Endothelial cell of umbilical vein (primary cell): ENCODE measurements around the gene FAM234B. TPM values are rescaled to one million over a fixed set of nuclear protein-coding genes. Genes with fewer than 3 reads are reported as not detected.

ENCODE experiments used
- BruUV-seq: library from RNA; stranded (reverse); fragments of 400-500 nt; replicated peaks from 2 replicates; lab custom pipeline; 2021; lab: Mats Ljungman, UMichigan
- CTCF ChIA-PET: fragments of 300-600, 350-600 bp; sonication (Branson Sonifier 250); formaldehyde crosslinking; loops from one replicate; lab custom pipeline; 2021; ENCODE audit warnings: antibody characterized with exemption, inconsistent platforms; lab: Charles Lee
- POLR2A ChIA-PET: fragments of 300-600, 350-600 bp; sonication (Branson Sonifier 250); formaldehyde crosslinking; loops from one replicate; lab custom pipeline; 2021; ENCODE audit warnings: antibody characterized with exemption, inconsistent platforms; lab: Charles Lee
- DNase-seq: peaks from one replicate; pipeline ENCODE4 v3.0.0-alpha.2; 2011; ENCODE audit warnings: low read depth, low spot score
- FAIRE-seq: peaks from 2 replicates; lab custom pipeline; 2011; peaks lifted over from hg19 to GRCh38; lab: Jason Lieb, UNC
- H2AFZ ChIP-seq: 2 replicates; pipeline ENCODE4 v1.6.0; 2012; ENCODE audit warnings: low read depth, low read length, control low read depth, inconsistent platforms
- H3K27ac ChIP-seq: 2 replicates; pipeline ENCODE4 v1.5.1; 2011; ENCODE audit warnings: low read depth, mild to moderate bottlenecking, control low read depth, low read length, moderate library complexity; ENCODE audit not compliant: insufficient read depth
- H3K27me3 ChIP-seq, 2 experiments: 2 replicates each; pipeline versions ENCODE4 v1.6.0 to v1.6.1; 2011; ENCODE audit warnings: low read length in 2 of 2, mixed read lengths in 1 of 2; ENCODE audit not compliant: control insufficient read depth in 2 of 2, insufficient read depth in 2 of 2
- H3K36me3 ChIP-seq, 2 experiments: 2 replicates in 1 of 2; 3 replicates in 1 of 2; pipeline ENCODE4 v1.5.1; 2011; ENCODE audit warnings: low read length in 2 of 2, mild to moderate bottlenecking in 1 of 2, moderate library complexity in 1 of 2; ENCODE audit not compliant: control insufficient read depth in 2 of 2, insufficient read depth in 2 of 2; ENCODE audit errors: extremely low read depth in 1 of 2
- H3K4me1 ChIP-seq: 3 replicates; pipeline ENCODE4 v1.5.1; 2011; ENCODE audit warnings: mild to moderate bottlenecking, low read length; ENCODE audit not compliant: control insufficient read depth, insufficient read depth; ENCODE audit errors: extremely low read depth
- H3K4me2 ChIP-seq: 2 replicates; pipeline ENCODE4 v1.6.1; 2011; ENCODE audit warnings: low read length, control low read depth, mixed read lengths; ENCODE audit not compliant: insufficient read depth
- H3K4me3 ChIP-seq, 3 experiments: fragments of 200-600 bp in 1 of 3; sonication (generic), shearing (Covaris generic) in 1 of 3; replicated peaks in 1 of 3; 2 replicates each; pipeline ENCODE4 v1.5.1; 2011 to 2016; ENCODE audit warnings: control low read depth in 3 of 3, low read length in 3 of 3, mild to moderate bottlenecking in 2 of 3, inconsistent platforms in 1 of 3, low read depth in 1 of 3, moderate library complexity in 1 of 3; ENCODE audit not compliant: insufficient read depth in 1 of 3
- H3K79me2 ChIP-seq: 2 replicates; pipeline ENCODE4 v1.6.0; 2012; ENCODE audit warnings: low read length, inconsistent platforms; ENCODE audit not compliant: control insufficient read depth, insufficient read depth
- H3K9ac ChIP-seq: replicated peaks from 2 replicates; pipeline ENCODE3; 2011; ENCODE audit warnings: low read length, control low read depth; ENCODE audit not compliant: insufficient read depth; ENCODE audit errors: extremely low read depth
- H3K9me1 ChIP-seq: replicated peaks from 3 replicates; pipeline ENCODE4 v1.6.0; 2011; ENCODE audit warnings: mild to moderate bottlenecking, low read length; ENCODE audit not compliant: control insufficient read depth, insufficient read depth; ENCODE audit errors: extremely low read depth
- H3K9me3 ChIP-seq: replicated peaks from 2 replicates; pipeline ENCODE4 v1.5.1; 2012; ENCODE audit warnings: low read length, inconsistent platforms; ENCODE audit not compliant: control insufficient read depth, insufficient read depth
- H4K20me1 ChIP-seq: replicated peaks from 2 replicates; pipeline ENCODE3; 2011; ENCODE audit warnings: mild to moderate bottlenecking, low read length; ENCODE audit not compliant: control insufficient read depth, insufficient read depth; ENCODE audit errors: extremely low read depth
- CTCF ChIP-seq, 2 donors: IDR thresholded peaks; 1 replicate in 1 of 2; 2 replicates in 1 of 2; pipeline ENCODE4 v1.5.1; 2011; ENCODE audit warnings: low read length in 2 of 2, mild to moderate bottlenecking in 2 of 2, moderate library complexity in 2 of 2, control low read depth in 1 of 2, inconsistent platforms in 1 of 2, low read depth in 1 of 2; ENCODE audit not compliant: insufficient read depth in 1 of 2; ENCODE audit errors: extremely low read depth in 1 of 2
- FOS ChIP-seq: IDR thresholded peaks from 2 replicates; pipeline ENCODE4 v1.6.1; 2011; ENCODE audit warnings: mild to moderate bottlenecking, low read length, moderate library complexity, borderline replicate concordance; ENCODE audit not compliant: insufficient read depth
- JUN ChIP-seq: IDR thresholded peaks from 2 replicates; pipeline ENCODE4 v1.6.1; 2011; ENCODE audit warnings: borderline replicate concordance, low read depth; ENCODE audit not compliant: insufficient read length, insufficient read depth
- MAX ChIP-seq: IDR thresholded peaks from 2 replicates; pipeline ENCODE4 v1.6.1; 2011; ENCODE audit not compliant: insufficient read depth, insufficient read length
- MYC ChIP-seq: IDR thresholded peaks from one replicate; pipeline ENCODE4 v1.6.1; 2011; ENCODE audit warnings: mild to moderate bottlenecking, low read depth, low read length
- POLR2A ChIP-seq: IDR thresholded peaks from 2 replicates; pipeline ENCODE4 v1.6.1; 2012; ENCODE audit warnings: low read depth, mild to moderate bottlenecking, control low read depth, low read length
- dilution Hi-C: fragments of 300-500 bp; cut with MboI; formaldehyde crosslinking; loops from one replicate; pipeline ENCODE4 v1.15.0; 2019; ENCODE audit warnings: low sequenced_read_pairs; ENCODE audit not compliant: extremely low pct_ligation_motif_present
- intact Hi-C: fragments of 100-400 bp; cut with micrococcal nuclease; formaldehyde crosslinking; loops from one replicate; pipeline ENCODE4 v1.10.0; 2022
- polyA plus RNA-seq, 4 experiments: library from polyadenylated mRNA; depleted of rRNA in 3 of 4; stranded (reverse) in 3 of 4; unstranded in 1 of 4; fragments of >200 nt; gene quantifications; 2 replicates each; pipeline versions ENCODE4 v1.2.1 to v1.2.3, GENCODE V29; 2011 to 2012; ENCODE audit warnings: missing spikeins in 1 of 4
- total RNA-seq: library from RNA; stranded (reverse); gene quantifications from 2 replicates; pipeline ENCODE4 v1.2.3, GENCODE V29; 2021

The FAM234B gene
- total and polyA plus RNA-seq, 2 donors (not counting 3 experiments of a cell fraction or from before 2014, with no cell fraction given), result 4.9 to 13.2 TPM

GRCh38 chr12:13038491-13039161 is 5.6 kb upstream of the FAM234B start:
- H3K9me1 ChIP-seq, result no peaks in the 10 kb centered on the region
- no peak overlapping the region for H3K27ac ChIP-seq
- ChIA-PET CTCF (interaction anchor here (0.6 kb wide), 1 partner anchor 27 kb away, joined by 3 read pairs; no protein-coding TSS in a partner anchor), POLR2A (no interaction called here)
- no peak overlapping the region for H3K9ac ChIP-seq
- peaks cover 2% of the 10 kb centered on the region in 2 experiments for H3K27me3 ChIP-seq
- H3K4me1 ChIP-seq, result peaks cover 3% of the 10 kb centered on the region
- H3K79me2 ChIP-seq, result no peaks in the 10 kb centered on the region
- H3K4me2 ChIP-seq, result no peak overlapping the region
- no TSS peak for BruUV-seq
- dilution Hi-C loops (no loop called here), intact Hi-C loops (no loop called here)
- H2AFZ ChIP-seq, result no peak overlapping the region
- H3K36me3 ChIP-seq, result no peaks in the 10 kb centered on the region
- TF ChIP-seq MYC (no peak), MAX (no peak), CTCF (IDR thresholded peaks at IDR 0.05; ENCODE audit: extremely low read depth in 1 of 2, insufficient read depth in 1 of 2, low read depth in 1 of 2, low read length in 2 of 2) (no peak), POLR2A (no peak), JUN (no peak), FOS (no peak)
- H4K20me1 ChIP-seq, result no peaks in the 10 kb centered on the region
- H3K4me3 ChIP-seq, result no peak overlapping the region
- no peak for FAIRE-seq
- no peak for DNase-seq
- H3K9me3 ChIP-seq, result no peaks in the 10 kb centered on the region
